Skin of body (tissue), 2 donors: ENCODE measurements around the gene MEGF9. TPM values are rescaled to one million over a fixed set of nuclear protein-coding genes. Genes with fewer than 3 reads are reported as not detected.

Experiments used
- DNase-seq: peaks from one replicate; lab custom pipeline; 2025; lab: John Stamatoyannopoulos, UW
- total RNA-seq: library from RNA; depleted of rRNA; stranded (reverse); fragments of >200 nt; gene quantifications from one replicate; pipeline ENCODE4 v1.2.3, GENCODE V29; 2014

Gene MEGF9
- total RNA-seq, 1 donor from 2014 or later, result 24.2 TPM

- no peak for DNase-seq
These were observed 18.9 kb upstream of the MEGF9 start for GRCh38 chr9:120733190-120733589.

DNA sequence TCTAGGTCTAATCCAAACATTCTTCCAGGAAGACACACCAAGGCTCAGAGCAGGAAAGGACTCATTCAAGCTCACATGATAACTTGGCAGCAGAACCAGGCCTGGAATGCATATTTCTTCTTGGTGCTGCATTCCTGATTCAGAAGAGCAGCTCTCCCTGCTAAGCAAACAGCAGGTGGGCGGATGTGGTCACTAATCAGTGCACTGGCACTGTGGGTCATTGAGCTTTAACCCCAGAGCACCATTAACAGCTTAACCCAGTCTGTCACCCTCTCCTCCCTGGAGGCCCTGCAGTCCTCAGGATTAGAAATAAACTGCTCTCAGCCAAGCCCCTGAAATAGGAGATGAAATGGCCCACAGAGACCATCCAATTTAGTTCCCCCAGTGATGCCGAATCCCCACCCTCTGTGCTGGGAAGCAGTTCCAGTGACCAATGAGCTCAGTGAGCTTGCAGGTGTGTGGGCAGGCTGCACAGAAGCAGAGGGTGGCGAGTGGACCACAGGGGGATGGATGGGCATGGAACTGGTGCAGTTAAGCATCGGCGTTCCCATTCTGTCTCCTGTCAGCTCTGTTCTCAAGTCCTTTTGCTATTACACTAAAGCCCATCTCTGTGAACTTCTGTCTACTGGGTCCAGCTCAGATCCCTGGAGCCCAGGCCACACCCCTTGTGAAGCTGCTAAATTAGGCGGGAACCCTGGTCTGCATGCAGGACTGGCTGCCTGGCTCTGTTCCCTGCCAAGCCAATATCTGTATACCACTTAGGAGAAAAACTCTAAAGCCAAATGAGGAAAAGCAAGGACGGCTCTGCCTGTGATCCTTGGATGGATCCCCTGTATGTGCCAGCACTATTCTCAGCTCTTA lies 16.6 kb upstream of the MEGF9 start:
- no peak for DNase-seq

DNA sequence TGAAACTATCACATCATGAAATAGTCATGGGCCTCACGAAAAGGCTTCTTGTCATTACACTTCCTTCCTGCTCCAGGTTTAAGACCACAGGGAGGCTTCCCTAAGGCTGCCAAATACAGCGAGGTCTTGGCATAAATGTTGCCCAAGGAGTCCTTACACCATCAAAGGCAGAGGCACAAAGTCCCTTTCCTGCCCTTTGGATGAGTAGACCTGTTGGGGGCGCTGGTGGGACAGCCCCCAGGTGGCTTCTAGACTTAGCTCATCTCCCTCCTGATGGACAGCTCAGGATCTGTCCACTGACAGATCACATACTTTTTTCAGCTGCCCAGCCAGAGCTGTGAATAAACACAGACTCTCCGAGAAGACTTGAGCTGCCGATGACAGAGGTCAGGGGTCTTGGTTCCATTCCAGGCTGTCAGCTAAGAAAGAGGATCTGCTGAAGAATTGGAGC lies 15.5 kb upstream of the MEGF9 start:
- DNase-seq, result no peak

DNA sequence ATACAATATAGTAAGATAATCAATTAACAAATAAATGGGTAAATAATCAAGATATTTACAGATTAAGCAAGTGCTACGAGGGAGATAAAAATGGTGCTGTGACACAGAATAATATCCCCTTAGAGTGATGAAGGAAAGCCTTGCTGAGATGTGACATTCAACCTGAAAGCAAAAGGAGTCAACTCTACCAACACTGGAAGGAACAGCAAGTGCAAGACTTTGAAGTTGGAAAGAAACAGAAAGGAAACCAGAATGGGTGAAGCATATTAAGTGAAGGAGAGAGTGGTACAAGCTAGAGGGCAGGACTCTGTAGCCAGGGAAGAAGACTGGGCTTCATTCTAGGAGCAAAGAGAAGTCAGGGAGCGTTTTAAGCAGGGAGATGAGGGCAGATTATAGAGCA lies 12.2 kb upstream of the MEGF9 start:
- no peak for DNase-seq

DNA sequence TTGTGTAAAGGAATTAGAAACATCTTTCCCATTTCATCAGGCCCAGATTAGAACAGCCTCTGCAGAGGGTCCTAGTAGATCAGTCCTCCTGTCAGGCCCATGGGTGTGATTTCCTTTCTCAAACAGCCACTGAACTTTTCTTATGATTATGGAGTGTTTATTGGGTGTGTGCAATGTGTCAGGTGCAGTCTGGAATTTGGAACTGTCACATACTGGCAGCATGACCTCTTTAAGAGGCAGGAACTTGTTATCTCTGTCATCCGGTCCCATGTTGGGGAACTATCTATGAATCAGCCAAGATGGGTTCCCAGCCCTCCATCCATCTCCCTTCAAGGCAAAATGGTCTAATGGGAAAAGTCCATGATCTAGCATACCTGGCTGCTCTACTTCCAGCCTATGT lies 11.6 kb upstream of the MEGF9 start:
- DNase-seq, result no peak

DNA sequence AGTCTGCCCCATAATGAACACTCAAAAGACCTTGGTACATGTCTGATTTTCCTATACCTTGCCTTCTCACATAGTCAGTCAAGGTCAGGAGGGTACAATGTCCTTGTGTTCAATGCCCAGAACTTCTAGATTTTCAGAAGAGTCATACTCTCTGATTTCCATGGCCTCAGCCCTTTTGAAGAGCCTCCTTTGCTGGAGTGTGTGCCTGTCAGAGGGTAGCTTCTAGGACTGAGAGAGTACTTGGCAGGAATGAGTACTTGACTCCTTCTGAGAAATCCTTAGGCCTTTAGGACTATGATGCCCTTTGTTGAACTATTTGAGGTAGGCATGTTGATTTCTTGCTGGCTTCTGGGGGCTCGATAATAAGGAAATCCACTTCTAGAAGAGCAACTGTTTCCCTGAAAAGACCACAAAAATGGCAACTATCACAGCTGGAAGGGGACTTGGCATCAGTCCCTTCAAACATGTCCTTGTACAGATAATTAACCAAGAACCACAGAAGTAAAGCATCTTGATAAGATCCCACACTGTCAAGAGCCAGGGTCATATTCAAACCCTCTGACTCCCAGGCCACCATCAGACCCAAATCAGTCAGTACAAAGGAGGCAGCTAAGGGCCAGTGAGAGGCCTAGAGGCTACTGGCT lies 10.6 kb upstream of the MEGF9 start:
- no peak for DNase-seq

- DNase-seq, result no peak
These were observed 9.3 kb upstream of the MEGF9 start for GRCh38 chr9:120723565-120723964.

- DNase-seq, result no peak
These were observed 6.1 kb upstream of the MEGF9 start for GRCh38 chr9:120720404-120720803.

- no peak for DNase-seq
These were observed 4.0 kb upstream of the MEGF9 start for GRCh38 chr9:120718316-120718715.

- no peak for DNase-seq
These were observed 2.9 kb upstream of the MEGF9 start for GRCh38 chr9:120717176-120717575.

DNA sequence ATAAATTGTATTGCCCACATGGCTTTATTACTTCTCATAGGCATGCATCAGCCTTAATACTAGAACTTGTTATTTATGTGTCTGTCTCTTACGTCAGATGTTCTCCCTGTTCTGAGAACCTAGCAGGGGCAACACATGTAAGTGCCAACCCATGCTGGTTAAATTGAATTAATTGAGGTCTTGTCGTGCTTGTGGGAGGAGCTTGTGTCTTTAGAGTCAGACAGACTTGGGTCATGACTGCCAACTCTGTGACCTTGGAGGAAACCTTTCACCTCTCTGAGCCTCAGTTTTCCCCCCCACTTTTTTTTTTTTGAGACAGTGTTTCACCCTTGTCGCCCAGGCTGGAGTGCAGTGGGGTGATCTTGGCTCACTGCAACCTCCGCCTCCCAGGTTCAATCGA lies 2.2 kb upstream of the MEGF9 start:
- DNase-seq, result no peak

GRCh38 chr9:120715389-120715924 lies 1.2 kb upstream of the MEGF9 start:
- peak; percentile 63 for DNase-seq

GRCh38 chr9:120714846-120715388 lies 647 bp upstream of the MEGF9 start:
- peak; percentile 44 for DNase-seq

GRCh38 chr9:120713257-120714087 lies 798 bp downstream of the MEGF9 start:
- no peak for DNase-seq

DNA sequence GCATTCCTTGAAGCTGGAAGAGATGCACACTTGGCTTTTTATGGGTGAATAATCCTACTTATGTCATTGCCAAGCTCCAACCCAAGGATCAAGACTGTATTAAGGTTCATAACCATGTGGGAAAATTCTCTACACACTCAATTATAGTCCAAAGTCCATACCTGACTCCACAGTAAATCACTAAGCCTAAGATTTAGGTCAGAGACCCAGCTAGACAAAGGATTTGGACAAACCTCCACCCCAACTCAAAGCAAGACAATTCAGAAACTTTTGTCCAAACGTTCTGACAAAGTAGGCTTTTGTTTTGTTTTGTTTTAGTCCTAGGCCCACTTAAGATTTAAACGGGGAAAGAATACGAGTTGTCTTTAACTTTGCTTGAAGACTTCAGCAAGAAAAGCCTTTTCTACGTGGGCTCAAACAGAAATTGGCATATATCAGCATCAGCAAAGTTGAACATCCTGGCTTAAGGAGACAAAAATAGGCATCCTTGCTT lies 1.7 kb downstream of the MEGF9 start:
- no peak for DNase-seq

GRCh38 chr9:120711841-120712538 lies 2.3 kb downstream of the MEGF9 start:
- no peak for DNase-seq

DNA sequence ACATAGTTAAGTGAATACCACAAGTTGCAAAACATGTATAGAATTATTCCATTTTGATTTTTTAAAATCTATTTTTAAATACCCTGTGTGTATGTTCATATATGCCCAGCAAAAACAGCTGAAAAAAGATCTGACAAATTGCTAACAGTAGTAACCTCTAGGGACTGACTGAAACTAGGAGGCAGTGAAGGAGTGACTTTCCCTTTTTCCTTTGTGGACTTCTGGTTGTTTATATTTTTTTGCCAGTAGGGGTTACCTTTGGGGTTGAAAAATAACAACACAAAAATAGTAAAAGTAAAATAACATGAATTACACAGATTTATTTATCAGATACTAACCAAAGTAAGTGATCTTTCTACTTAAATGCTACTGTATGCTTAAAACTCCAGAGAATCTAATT lies 2.9 kb downstream of the MEGF9 start:
- DNase-seq, result no peak

- no peak for DNase-seq
These were observed 3.9 kb downstream of the MEGF9 start for GRCh38 chr9:120710110-120710981.

DNA sequence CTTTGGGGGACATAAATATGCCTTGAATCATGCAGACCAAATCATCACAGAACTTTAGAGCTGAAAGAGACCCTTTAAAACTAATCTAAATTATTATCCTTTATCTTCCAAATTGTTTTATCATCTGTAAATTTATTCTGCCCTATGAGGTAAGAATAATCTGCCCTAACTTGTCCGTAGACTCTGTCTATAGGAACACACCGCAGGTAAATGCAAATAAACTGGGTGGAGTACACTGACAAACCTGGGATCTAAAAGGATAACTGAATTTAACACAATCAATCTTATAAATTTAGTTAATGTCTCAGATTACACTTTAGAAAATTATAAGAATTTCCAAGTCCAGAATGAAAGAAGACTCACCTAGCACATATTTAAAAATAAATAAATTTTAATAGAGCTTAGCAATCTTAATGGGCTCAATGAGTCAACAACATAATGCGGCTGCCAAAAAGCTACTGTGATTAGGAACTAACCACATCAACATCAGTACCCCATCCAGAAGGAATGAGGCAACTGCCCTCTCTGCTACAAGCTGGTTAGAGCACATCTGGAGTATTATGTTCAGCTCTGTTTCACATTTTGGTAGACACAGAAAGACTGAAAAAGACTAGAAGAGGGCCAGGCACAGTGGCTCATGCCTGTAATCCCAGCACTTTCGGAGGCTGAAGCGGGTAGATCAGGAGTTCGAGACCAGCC lies 5.6 kb downstream of the MEGF9 start:
- DNase-seq, result no peak
